ENCODE results near the gene GDF10. TPM values are rescaled to one million over a fixed set of nuclear protein-coding genes. Genes with fewer than 3 reads are reported as not detected.

The GDF10 gene
- total and polyA plus RNA-seq, 8 donors, result 0.31 to 2.6 (median 0.90) TPM; not detected in 5

DNA sequence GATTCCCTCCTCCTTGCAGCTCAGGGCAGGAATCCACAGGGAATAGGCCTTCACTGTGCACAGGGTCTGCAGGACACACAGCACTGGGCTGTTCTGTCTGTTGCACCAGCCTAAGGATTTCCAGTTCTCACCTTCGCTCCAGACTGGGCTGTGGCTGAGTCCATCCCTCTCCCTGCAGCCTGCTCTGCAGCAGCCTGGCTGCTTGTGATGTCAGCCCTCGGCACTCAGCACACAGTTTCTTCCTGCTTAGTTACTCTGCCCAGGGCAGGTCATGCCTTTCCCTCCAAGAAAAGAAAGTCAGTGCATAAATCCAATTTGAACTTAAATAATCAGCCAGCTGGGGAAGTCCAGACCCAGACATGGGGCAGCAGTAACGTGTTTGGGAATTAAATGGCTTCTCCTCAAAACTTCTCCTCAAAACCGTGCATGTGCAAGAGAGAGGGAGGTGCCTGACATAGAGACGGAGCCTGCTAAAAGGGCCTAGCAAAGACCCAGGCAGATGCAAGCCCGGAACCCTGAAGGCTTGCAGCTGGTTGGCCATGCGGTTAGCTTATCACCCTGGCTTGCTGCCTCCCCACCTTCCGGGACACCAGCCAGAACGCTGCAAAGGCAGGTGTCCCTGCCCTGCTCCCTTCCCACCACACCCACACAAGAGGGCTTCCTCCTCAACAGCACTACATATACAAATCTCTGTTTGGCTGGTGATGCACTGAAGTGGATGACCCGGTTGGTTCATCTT lies 11.4 kb downstream of the GDF10 start:
- 14 to 36% (median 26%) methylated on average over 5 to 10 of the region's 10 CpGs for WGBS, 5 donors
- Histone ChIP-seq H3K9me3 (no peaks in the 10 kb centered on the region), H3K4me3 (no peak overlapping the region), H3K4me1 (peaks cover 7 to 15% (median 14%) of the 10 kb centered on the region in 4 donors), H3K27ac (no peak overlapping the region), H3K36me3 (no peaks in the 10 kb centered on the region), H3K27me3 (peaks cover 0 to 24% (median 0%) of the 10 kb centered on the region in 3 donors)
- peak; percentile 72 to 84 for DNase-seq
- intact Hi-C loops (cut with DNase I; ENCODE audit: low total_unique reads), result loop anchor here (5.0 kb wide), 1 partner anchor 259 kb away; no protein-coding TSS in a partner anchor
- TF ChIP-seq EP300 (IDR thresholded peaks at IDR 0.05), result no peak
- TF ChIP-seq POLR2AphosphoS5 (IDR thresholded peaks at IDR 0.05), result peak in 2 of 3 donors; percentile 56 to 59

DNA sequence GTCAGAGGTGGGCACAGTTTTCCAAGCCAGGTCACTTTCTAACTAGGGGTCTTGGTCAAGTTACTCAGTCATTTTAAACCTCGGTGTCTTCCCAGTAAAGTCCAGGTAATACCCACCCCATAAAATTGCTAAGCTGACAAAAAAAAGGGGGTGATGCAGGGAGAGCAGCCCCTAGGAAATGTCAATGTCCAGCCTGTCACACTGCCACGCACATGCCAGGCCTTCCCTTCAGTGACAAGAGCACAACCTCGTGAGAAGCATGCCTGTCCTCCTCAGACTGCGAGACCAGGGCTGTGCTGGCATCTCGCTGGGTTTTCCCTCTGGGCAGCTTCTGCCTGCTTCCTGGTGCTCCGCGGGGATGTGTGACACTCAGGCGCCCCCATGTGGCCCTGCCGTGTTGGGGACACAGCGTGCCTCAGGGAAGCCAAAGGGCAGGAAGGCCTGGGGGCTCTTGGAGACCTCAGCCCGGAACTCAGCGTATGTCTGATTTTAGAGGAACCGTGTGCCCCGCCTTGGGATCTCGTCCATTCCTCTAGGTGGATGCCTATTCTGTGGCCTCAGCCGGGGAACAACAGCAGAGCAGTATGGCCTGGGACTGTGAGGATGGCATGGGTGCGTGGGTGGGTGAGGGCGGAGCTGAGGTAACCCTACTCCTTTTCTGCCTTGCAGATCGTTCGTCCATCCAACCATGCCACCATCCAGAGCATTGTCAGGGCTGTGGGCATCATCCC lies 12.1 kb downstream of the GDF10 start:
- Histone ChIP-seq H3K36me3 (no peaks in the 10 kb centered on the region), H3K4me1 (peaks cover 7 to 15% (median 14%) of the 10 kb centered on the region in 4 donors), H3K9me3 (no peaks in the 10 kb centered on the region), H3K4me3 (no peak overlapping the region), H3K27ac (no peak overlapping the region), H3K27me3 (peaks cover 0 to 17% (median 0%) of the 10 kb centered on the region in 3 donors)
- TF ChIP-seq POLR2A (IDR thresholded peaks at IDR 0.05) (no peak), EP300 (IDR thresholded peaks at IDR 0.05) (no peak), POLR2AphosphoS5 (IDR thresholded peaks at IDR 0.05) (peak in 1 of 3 donors; percentile 20), CTCF (IDR thresholded peaks at IDR 0.05) (peak in 5 of 7 experiments; percentile 65 to 79 (median 74))
- peak; percentile 87 to 92 for DNase-seq
- intact Hi-C loops (cut with DNase I; ENCODE audit: low total_unique reads), result loop anchor here (5.0 kb wide), 1 partner anchor 260 kb away; no protein-coding TSS in a partner anchor
- WGBS, 5 donors, result 16 to 24% (median 22%) methylated on average over 17 to 20 of the region's 20 CpGs

- WGBS, 5 donors, result 78 to 82% (median 79%) methylated on average over 5 to 7 of the region's 7 CpGs
- Histone ChIP-seq H3K4me3 (no peak overlapping the region), H3K27me3 (peaks cover 0 to 12% (median 0%) of the 10 kb centered on the region in 3 donors), H3K4me1 (peaks cover 7 to 15% (median 14%) of the 10 kb centered on the region in 4 donors), H3K27ac (no peak overlapping the region), H3K9me3 (no peaks in the 10 kb centered on the region), H3K36me3 (no peaks in the 10 kb centered on the region)
- TF ChIP-seq CTCF (IDR thresholded peaks at IDR 0.05), result no peak
- TF ChIP-seq POLR2A (IDR thresholded peaks at IDR 0.05), result no peak
- TF ChIP-seq POLR2AphosphoS5 (IDR thresholded peaks at IDR 0.05), result no peak
- TF ChIP-seq EP300 (IDR thresholded peaks at IDR 0.05), result no peak
- DNase-seq, result no peak
- intact Hi-C loops (cut with DNase I; ENCODE audit: low total_unique reads), result loop anchor here (5.0 kb wide), 1 partner anchor 260 kb away; no protein-coding TSS in a partner anchor
Measured at GRCh38 chr10:47312663-47312995, 12.6 kb downstream of the GDF10 start.

GRCh38 chr10:47314416-47314970 lies 14.5 kb downstream of the GDF10 start:
- Histone ChIP-seq H3K9me3 (no peaks in the 10 kb centered on the region), H3K4me1 (peaks cover 7 to 15% (median 14%) of the 10 kb centered on the region in 4 donors), H3K27me3 (peaks cover 0 to 5% (median 0%) of the 10 kb centered on the region in 3 donors), H3K36me3 (no peaks in the 10 kb centered on the region), H3K27ac (no peak overlapping the region), H3K4me3 (no peak overlapping the region)
- TF ChIP-seq CTCF (IDR thresholded peaks at IDR 0.05), result no peak
- no peak for TF ChIP-seq POLR2A (IDR thresholded peaks at IDR 0.05)
- TF ChIP-seq POLR2AphosphoS5 (IDR thresholded peaks at IDR 0.05), result no peak
- no peak for TF ChIP-seq EP300 (IDR thresholded peaks at IDR 0.05)
- DNase-seq, result no peak
- 67 to 83% (median 79%) methylated on average over 7 to 9 of the region's 9 CpGs for WGBS, 5 donors
- intact Hi-C loops (cut with DNase I; ENCODE audit: low total_unique reads), result loop anchor here (5.0 kb wide), 1 partner anchor 262 kb away; no protein-coding TSS in a partner anchor
